Fibroblast of skin of right biceps (primary cell): ENCODE measurements around the gene BMP7.
"Not testable (repeated sequence)": the region's sequence is repeated elsewhere in the genome, so short reads cannot be mapped to it uniquely, and the experiment has no call there.

Experiments
- DNase-seq: peaks from one replicate; pipeline ENCODE4 v3.0.0-alpha.2; 2013

The BMP7 gene

GRCh38 chr20:57209413-57209812 is 57.0 kb downstream of the BMP7 start:
- DNase-seq: no peak

- no peak for DNase-seq
Observed at GRCh38 chr20:57208198-57208597, 58.2 kb downstream of the BMP7 start.

- no peak for DNase-seq
Observed at GRCh38 chr20:57207251-57207650, 59.2 kb downstream of the BMP7 start.

GRCh38 chr20:57205606-57206219 is 60.7 kb downstream of the BMP7 start:
- peak; percentile 64 for DNase-seq

- DNase-seq: no peak
Observed at GRCh38 chr20:57203986-57204385, 62.5 kb downstream of the BMP7 start.

GRCh38 chr20:57203204-57203603 is 63.2 kb downstream of the BMP7 start:
- no peak for DNase-seq

- DNase-seq: no peak
Observed at GRCh38 chr20:57202309-57202708, 64.1 kb downstream of the BMP7 start.

GRCh38 chr20:57200882-57201695 is 65.4 kb downstream of the BMP7 start:
- no peak for DNase-seq

- DNase-seq: peak; percentile 16
Observed at GRCh38 chr20:57199656-57200405, 66.6 kb downstream of the BMP7 start.

- DNase-seq: no peak
Observed at GRCh38 chr20:57198132-57199072, 68.0 kb downstream of the BMP7 start.

- no peak for DNase-seq
Observed at GRCh38 chr20:57197352-57198131, 68.9 kb downstream of the BMP7 start.

- peak; percentile 6 for DNase-seq
Observed at GRCh38 chr20:57195469-57196100, 70.9 kb downstream of the BMP7 start.

- no peak for DNase-seq
Observed at GRCh38 chr20:57195023-57195422, 71.4 kb downstream of the BMP7 start.

- DNase-seq: no peak
Observed at GRCh38 chr20:57194154-57194553, 72.3 kb downstream of the BMP7 start.

- DNase-seq: no peak
Observed at GRCh38 chr20:57193094-57193493, 73.3 kb downstream of the BMP7 start.

- no peak for DNase-seq
Observed at GRCh38 chr20:57192311-57192710, 74.1 kb downstream of the BMP7 start.

GRCh38 chr20:57191265-57191638 is 75.2 kb downstream of the BMP7 start:
- not testable (repeated sequence) for DNase-seq

GRCh38 chr20:57190536-57191264 is 75.7 kb downstream of the BMP7 start:
- peak; percentile 26 for DNase-seq

GRCh38 chr20:57189713-57190112 is 76.7 kb downstream of the BMP7 start:
- DNase-seq: no peak

GRCh38 chr20:57188576-57189079 is 77.8 kb downstream of the BMP7 start:
- DNase-seq: no peak
